Activated CD8-positive, alpha-beta T cell treated with anti-CD3 and anti-CD28 coated beads for 36 hours (primary cell): ENCODE data around the gene CGB7. TPM values are rescaled to one million over a fixed set of nuclear protein-coding genes. Genes with fewer than 3 reads are reported as not detected.

Source experiments
- ATAC-seq: fragments of 200-7000 bp; cut with Tn5 transposase; one replicate; pipeline ENCODE4 v1.10.0; 2021; ENCODE audit warnings: mild to moderate bottlenecking, moderate library complexity
- CTCF ChIA-PET: fragments of 350-600 bp; sonication (Branson Sonifier 250); formaldehyde crosslinking; loops from one replicate; lab custom pipeline; 2021; ENCODE audit warnings: antibody characterized with exemption; lab: Charles Lee
- POLR2A ChIA-PET: fragments of 350-600 bp; sonication (Branson Sonifier 250); formaldehyde crosslinking; loops from one replicate; lab custom pipeline; 2021; ENCODE audit warnings: antibody characterized with exemption; lab: Charles Lee
- DNase-seq: peaks from one replicate; pipeline ENCODE4 v3.0.0-alpha.2; 2020
- H3K27ac Mint-ChIP-seq: one replicate; pipeline ENCODE4 v1.8.0; 2021; ENCODE audit warnings: mild to moderate bottlenecking, mixed read lengths
- H3K27me3 Mint-ChIP-seq: one replicate; pipeline ENCODE4 v1.8.0; 2021; ENCODE audit warnings: mixed read lengths
- H3K36me3 Mint-ChIP-seq: one replicate; pipeline ENCODE4 v1.8.0; 2021; ENCODE audit warnings: low read depth, mixed read lengths
- H3K4me1 Mint-ChIP-seq: one replicate; pipeline ENCODE4 v1.8.0; 2021; ENCODE audit warnings: low read depth, mixed read lengths
- H3K4me3 Mint-ChIP-seq: one replicate; pipeline ENCODE4 v1.8.0; 2021; ENCODE audit warnings: mild to moderate bottlenecking, moderate library complexity, mixed read lengths
- H3K9me3 Mint-ChIP-seq: one replicate; pipeline ENCODE4 v1.8.0; 2021; ENCODE audit warnings: mixed read lengths
- CTCF ChIP-seq: fragments of 200-600 bp; IDR thresholded peaks from one replicate; pipeline ENCODE4 v1.8.0; 2022; ENCODE audit warnings: antibody characterized with exemption, mild to moderate bottlenecking
- intact Hi-C: fragments of 100-400 bp; cut with micrococcal nuclease; formaldehyde crosslinking; loops from one replicate; pipeline ENCODE4 v1.10.0; 2022
- total RNA-seq, 2 experiments: library from RNA; stranded (reverse); gene quantifications; one replicate each; pipeline ENCODE4 v1.2.3, GENCODE V29; 2021

The CGB7 gene
- total RNA-seq, 2 experiments from 2014 or later, result not detected

DNA sequence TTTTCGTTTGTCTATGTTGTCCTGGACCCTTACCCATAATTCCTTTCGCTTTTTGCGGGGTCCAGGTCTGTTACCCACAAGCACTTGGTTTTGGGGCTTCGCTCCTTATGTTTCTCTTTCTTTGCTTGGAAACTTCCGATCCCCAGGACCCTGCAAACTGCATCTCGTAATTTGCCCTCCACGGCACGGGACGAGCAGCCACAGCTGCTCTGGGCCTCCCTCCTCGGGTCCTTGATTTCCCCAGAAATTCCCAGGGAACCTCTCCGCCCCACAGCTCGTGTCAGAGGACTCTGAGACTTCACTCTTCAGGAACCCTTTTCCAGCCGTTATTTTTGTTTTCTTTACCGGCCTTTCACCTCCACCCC, 28.3 kb upstream of the CGB7 start:
- CTCF ChIA-PET, result interaction anchor here (1.4 to 3.9 kb wide), 4 partner anchors 11 to 113 kb away, joined by 3 to 52 read pairs (median 4); no protein-coding TSS in a partner anchor
- intact Hi-C loops, result no loop called here
- no peaks in the 10 kb centered on the region for H3K9me3 Mint-ChIP-seq
- TF ChIP-seq CTCF, result no peak
- peaks cover 39% of the 10 kb centered on the region for H3K36me3 Mint-ChIP-seq
- peak overlapping the region; percentile 99 for H3K4me3 Mint-ChIP-seq
- H3K4me1 Mint-ChIP-seq, result peaks cover 37% of the 10 kb centered on the region
- DNase-seq (no peak), ATAC-seq (no peak)
- POLR2A ChIA-PET, result interaction anchor here (1.1 to 2.4 kb wide), 3 partner anchors 9 to 28 kb away, joined by 5 to 10 read pairs (median 5); partner anchors contain the start of gene LIN7B
- H3K27ac Mint-ChIP-seq, result peak overlapping the region; percentile 94
- H3K27me3 Mint-ChIP-seq, result no peaks in the 10 kb centered on the region

DNA sequence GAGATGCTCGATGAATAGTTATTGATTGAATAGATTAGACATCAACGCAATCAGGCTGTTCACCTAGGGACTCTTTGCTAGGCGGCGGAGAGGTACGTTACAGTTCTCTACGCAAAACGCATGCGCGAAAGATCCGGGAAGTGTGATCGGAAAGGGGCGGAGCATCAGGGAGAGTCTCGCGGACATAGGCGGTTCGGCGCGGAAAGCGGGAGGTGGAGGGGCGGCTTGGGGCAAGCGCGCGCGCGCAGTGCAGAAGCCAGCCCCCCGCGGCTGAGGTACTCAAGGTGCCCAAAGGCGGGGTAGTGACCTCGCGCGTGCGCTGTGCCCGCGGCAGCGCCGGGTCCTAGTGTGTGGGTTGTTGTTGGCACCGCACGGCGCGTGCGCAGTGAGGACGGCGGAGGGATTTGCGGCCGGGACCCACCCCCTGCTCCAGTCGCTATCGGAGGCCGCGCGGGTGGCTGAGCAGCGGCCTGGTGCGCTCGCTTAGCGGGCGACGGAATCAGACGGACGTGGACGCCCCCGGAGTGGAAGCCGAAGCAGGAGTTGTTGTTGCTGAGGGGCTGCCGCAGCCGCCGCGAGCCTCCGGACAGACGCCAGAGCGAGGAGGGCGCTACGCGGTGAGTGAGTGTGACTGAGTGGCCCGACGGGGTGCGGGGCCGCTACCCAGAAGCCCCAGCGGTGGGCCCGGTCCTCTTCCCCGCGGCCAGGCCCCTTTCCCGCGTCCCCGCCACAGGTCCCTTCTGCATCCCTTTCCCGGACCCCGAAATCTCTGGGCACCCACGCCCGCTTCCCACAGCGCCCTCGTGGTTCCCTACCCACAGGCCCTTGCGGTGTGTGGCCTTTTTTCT, 27.7 kb upstream of the CGB7 start, which contains the start of gene SNRNP70:
Gene SNRNP70, plus strand, starts transcription at position 432 of the 848 bp plus-strand sequence. CDS start 964 bp downstream, outside the sequence.
- intact Hi-C loops, result no loop called here
- Mint-ChIP-seq H3K27ac (peak within 1 kb of the TSS; percentile 94), H3K4me1 (peaks cover 33% of the 10 kb centered on the region), H3K36me3 (peaks cover 35% of the 10 kb centered on the region), H3K4me3 (peak within 1 kb of the TSS; percentile 99), H3K27me3 (no peaks in the 10 kb centered on the region), H3K9me3 (no peaks in the 10 kb centered on the region)
- ChIA-PET CTCF (interaction anchor here (1.5 to 3.9 kb wide), 3 partner anchors 10 to 21 kb away, joined by 4 to 52 read pairs (median 4); no protein-coding TSS in a partner anchor), POLR2A (interaction anchor here (1.1 to 2.4 kb wide), 3 partner anchors 10 to 29 kb away, joined by 5 to 10 read pairs (median 5); partner anchors contain the start of gene LIN7B)
- ATAC-seq (peak; percentile 98), DNase-seq (peak; percentile 99)
- no peak for TF ChIP-seq CTCF

DNA sequence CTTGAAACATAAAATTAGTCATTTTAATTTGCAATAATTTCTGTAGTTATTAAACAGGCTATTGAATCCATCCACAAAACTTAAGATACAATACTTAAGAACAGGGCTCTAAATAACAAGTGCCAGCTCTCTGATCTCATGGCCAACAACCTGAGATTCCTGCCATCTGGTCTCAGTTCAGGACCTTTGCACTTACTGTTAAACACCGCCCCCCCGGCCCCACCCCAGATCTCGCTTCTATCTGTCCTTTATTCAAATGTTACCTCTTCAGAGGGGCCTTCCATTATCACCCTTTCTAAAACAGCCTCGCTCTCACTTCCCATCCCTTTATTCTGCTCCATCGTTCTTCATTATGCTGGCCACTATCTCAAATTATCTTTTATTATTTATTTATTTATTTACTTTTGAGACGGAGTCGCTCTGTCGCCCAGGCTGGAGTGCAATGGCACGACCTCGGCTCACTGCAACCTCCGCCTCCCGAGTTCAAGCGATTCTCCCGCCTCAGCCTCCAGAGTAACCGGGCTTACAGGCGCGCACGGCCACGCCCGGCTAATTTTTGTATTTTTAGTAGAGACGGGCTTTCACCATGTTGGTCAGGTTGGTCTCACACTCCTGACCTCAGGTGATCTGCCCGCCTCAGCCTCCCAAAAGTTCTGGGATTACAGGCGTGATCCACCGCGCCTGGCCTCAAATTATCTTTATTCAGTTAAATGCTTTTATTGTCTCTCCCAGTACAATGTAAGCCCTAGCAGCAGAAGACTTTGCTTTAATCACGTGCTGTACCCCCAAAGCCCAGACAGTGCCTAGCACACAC, 26.9 kb upstream of the CGB7 start:
- Mint-ChIP-seq H3K4me3 (peak overlapping the region; percentile 99), H3K4me1 (peaks cover 28% of the 10 kb centered on the region), H3K36me3 (peaks cover 28% of the 10 kb centered on the region), H3K27ac (peak overlapping the region; percentile 94), H3K9me3 (no peaks in the 10 kb centered on the region), H3K27me3 (no peaks in the 10 kb centered on the region)
- ChIA-PET POLR2A (no interaction called here), CTCF (interaction anchor here (0.7 to 2.7 kb wide), 3 partner anchors 10 to 21 kb away, joined by 3 to 7 read pairs (median 3); no protein-coding TSS in a partner anchor)
- TF ChIP-seq CTCF, result no peak
- ATAC-seq (no peak), DNase-seq (no peak)
- intact Hi-C loops, result no loop called here

DNA sequence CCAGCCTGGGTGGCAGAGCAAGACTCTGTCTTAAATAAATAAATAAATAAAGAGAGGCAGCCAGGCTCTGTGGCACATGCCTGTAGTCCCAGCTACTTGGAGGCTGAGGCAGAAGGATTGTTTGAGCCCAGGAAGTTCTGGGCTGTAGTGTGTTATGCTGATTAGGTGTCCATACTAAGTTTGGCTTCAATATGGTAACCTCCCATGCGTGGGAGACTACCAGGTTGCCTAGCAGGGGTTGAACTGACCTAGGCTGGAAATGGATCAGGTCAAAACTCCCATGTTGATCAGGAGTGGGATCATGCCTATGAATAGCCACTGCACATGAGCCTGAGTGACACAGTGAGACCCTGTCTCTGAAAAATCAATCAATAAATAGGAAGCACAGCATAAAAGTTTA, 23.7 kb upstream of the CGB7 start:
- H3K4me1 Mint-ChIP-seq, result peaks cover 10% of the 10 kb centered on the region
- H3K27me3 Mint-ChIP-seq, result peaks cover 2% of the 10 kb centered on the region
- POLR2A ChIA-PET, result no interaction called here
- no peak for TF ChIP-seq CTCF
- intact Hi-C loops, result no loop called here
- CTCF ChIA-PET, result interaction anchor here (1.6 to 3.9 kb wide), 2 partner anchors 17 to 118 kb away, joined by 3 to 18 read pairs; no protein-coding TSS in a partner anchor
- peaks cover 8% of the 10 kb centered on the region for H3K36me3 Mint-ChIP-seq
- DNase-seq (no peak), ATAC-seq (no peak)
- no peak overlapping the region for H3K27ac Mint-ChIP-seq
- no peaks in the 10 kb centered on the region for H3K9me3 Mint-ChIP-seq
- no peak overlapping the region for H3K4me3 Mint-ChIP-seq
